ENCODE data around the gene GJB1. TPM values are rescaled to one million over a fixed set of nuclear protein-coding genes. Genes with fewer than 3 reads are reported as not detected.

The GJB1 gene
- total RNA-seq, 1 experiment from 2014 or later = not detected

- H4K8ac ChIP-seq (replicated peaks; ENCODE audit: insufficient read length, low read depth, low read length) = no peak overlapping the region
- no peak overlapping the region for H3T11ph ChIP-seq (ENCODE audit: low read length)
- H3K27ac ChIP-seq (ENCODE audit: insufficient read length, low read depth, low read length) = no peak overlapping the region
- peaks cover 17 to 34% of the 10 kb centered on the region in 2 experiments for H3K4me1 Mint-ChIP-seq
- H3K9me3 ChIP-seq (ENCODE audit: control insufficient read depth, low read depth, low read length) = peaks cover 23% of the 10 kb centered on the region
- H3K23ac ChIP-seq (ENCODE audit: insufficient read length, low read depth, low read length) = no peak overlapping the region
- H2AK5ac ChIP-seq (ENCODE audit: insufficient read length, low read length) = no peak overlapping the region
- no peaks in the 10 kb centered on the region for H3K4me1 ChIP-seq (ENCODE audit: insufficient read depth, low read length)
- H3K9ac ChIP-seq (ENCODE audit: extremely low read depth, insufficient read length, low read length) = no peak overlapping the region
- no peaks in the 10 kb centered on the region for H4K20me1 ChIP-seq (ENCODE audit: control insufficient read depth, insufficient read depth, insufficient read length)
- H3K27me3 ChIP-seq (ENCODE audit: insufficient read depth, low read length) = no peaks in the 10 kb centered on the region
- H2BK5ac ChIP-seq (ENCODE audit: insufficient read length, low read length) = no peak overlapping the region
- no peaks in the 10 kb centered on the region for H3K79me1 ChIP-seq (ENCODE audit: insufficient read depth, low read depth, low read length, poor library complexity, severe bottlenecking)
- peak overlapping the region in 1 of 3 experiments; percentile 21; a peak in 1 of 7 replicates for H3K27ac Mint-ChIP-seq
- H3K4me3 Mint-ChIP-seq = no peak overlapping the region
- H2BK20ac ChIP-seq (ENCODE audit: low read depth, low read length, poor library complexity, severe bottlenecking) = no peak overlapping the region
- no peak overlapping the region for H2BK12ac ChIP-seq (ENCODE audit: insufficient read length, low read depth, low read length)
- no peak overlapping the region for H2BK15ac ChIP-seq (ENCODE audit: low read depth, low read length)
- H4K5ac ChIP-seq (ENCODE audit: insufficient read length, low read depth, low read length) = no peak overlapping the region
- no peaks in the 10 kb centered on the region; the same call in 1 of the 2 replicates for H3K27me3 Mint-ChIP-seq (ENCODE audit: low read depth)
- no peaks in the 10 kb centered on the region for H3K23me2 ChIP-seq (ENCODE audit: insufficient read length, low read depth, low read length, poor library complexity, severe bottlenecking)
- H2BK120ac ChIP-seq (ENCODE audit: low read depth, low read length, poor library complexity, severe bottlenecking) = no peak overlapping the region
- H3K36me3 Mint-ChIP-seq (ENCODE audit: insufficient read depth in 1 of 3, low read depth in 3 of 3) = peaks cover 0 to 11% (median 5%) of the 10 kb centered on the region in 3 experiments; a peak in 3 of 7 replicates
- H3K18ac ChIP-seq (ENCODE audit: insufficient read length, low read depth, low read length) = no peak overlapping the region
- H2AFZ ChIP-seq (ENCODE audit: low read length) = no peak overlapping the region
- no peak overlapping the region for H3K14ac ChIP-seq (ENCODE audit: insufficient read depth, low read length)
- no peak overlapping the region for H3K56ac ChIP-seq (ENCODE audit: insufficient read length, low read depth, low read length)
- TF ChIP-seq CTCF (conservative IDR thresholded peaks at IDR 0.05) = no peak
- DNase-seq = no peak
- H3K79me2 ChIP-seq (ENCODE audit: insufficient read depth, low read length) = no peaks in the 10 kb centered on the region
- WGBS (ENCODE audit: extremely low coverage, insufficient read length, low lambda C conversion rate) = no CpG with 5 or more reads among the region's 5 CpGs
- H4K91ac ChIP-seq (ENCODE audit: insufficient read length, low read depth, low read length) = no peak overlapping the region
- no peak overlapping the region for H3K4me2 ChIP-seq (ENCODE audit: insufficient read depth, insufficient read length, low read length)
- no peak overlapping the region for H3K4ac ChIP-seq (ENCODE audit: low read depth, low read length)
- H3K9me3 Mint-ChIP-seq = peaks cover 69 to 85% of the 10 kb centered on the region in 2 experiments
Measured at GRCh38 chrX:71227370-71228062, 4.5 kb downstream of the GJB1 start.

Measured in H9 (cell line).